ENCODE data around the gene SSR3.

DNA sequence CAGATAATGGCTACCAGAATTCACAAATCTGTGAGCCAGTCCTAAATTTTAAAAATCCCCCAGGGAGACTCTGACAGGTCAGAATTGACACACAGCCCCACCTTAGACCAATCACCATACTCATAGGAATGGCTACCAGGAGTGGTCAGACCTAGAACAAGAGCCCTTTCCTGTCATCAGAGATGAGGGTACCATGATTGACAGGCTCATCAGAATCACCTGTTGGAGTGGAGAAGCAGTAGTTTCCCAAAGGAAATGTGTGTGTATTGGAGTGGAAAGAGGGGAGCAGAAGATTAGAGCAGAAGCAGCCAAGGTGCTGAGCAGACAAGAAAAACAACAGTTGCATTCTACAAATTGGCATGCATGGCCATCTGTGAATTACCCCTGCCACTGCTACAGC, 27.0 kb upstream of the SSR3 start:
- TF ChIP-seq POLR2A (IDR thresholded peaks at IDR 0.05) (no peak), POLR2AphosphoS5 (IDR thresholded peaks at IDR 0.05) (no peak)
- TF ChIP-seq, protein P1, sequence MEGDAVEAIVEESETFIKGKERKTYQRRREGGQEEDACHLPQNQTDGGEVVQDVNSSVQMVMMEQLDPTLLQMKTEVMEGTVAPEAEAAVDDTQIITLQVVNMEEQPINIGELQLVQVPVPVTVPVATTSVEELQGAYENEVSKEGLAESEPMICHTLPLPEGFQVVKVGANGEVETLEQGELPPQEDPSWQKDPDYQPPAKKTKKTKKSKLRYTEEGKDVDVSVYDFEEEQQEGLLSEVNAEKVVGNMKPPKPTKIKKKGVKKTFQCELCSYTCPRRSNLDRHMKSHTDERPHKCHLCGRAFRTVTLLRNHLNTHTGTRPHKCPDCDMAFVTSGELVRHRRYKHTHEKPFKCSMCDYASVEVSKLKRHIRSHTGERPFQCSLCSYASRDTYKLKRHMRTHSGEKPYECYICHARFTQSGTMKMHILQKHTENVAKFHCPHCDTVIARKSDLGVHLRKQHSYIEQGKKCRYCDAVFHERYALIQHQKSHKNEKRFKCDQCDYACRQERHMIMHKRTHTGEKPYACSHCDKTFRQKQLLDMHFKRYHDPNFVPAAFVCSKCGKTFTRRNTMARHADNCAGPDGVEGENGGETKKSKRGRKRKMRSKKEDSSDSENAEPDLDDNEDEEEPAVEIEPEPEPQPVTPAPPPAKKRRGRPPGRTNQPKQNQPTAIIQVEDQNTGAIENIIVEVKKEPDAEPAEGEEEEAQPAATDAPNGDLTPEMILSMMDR (IDR thresholded peaks at IDR 0.05), result no peak

Measured in stomach (tissue), 4 donors.